Glutamatergic neuron (in vitro differentiated cells): ENCODE measurements around the gene SMIM3. TPM values are rescaled to one million over a fixed set of nuclear protein-coding genes. Genes with fewer than 3 reads are reported as not detected.
"Not testable (repeated sequence)": the region's sequence is repeated elsewhere in the genome, so short reads cannot be mapped to it uniquely, and the experiment has no call there.

Experiments used
- DNase-seq: peaks from one replicate; pipeline ENCODE4 v3.0.0; 2022
- H3K27ac Mint-ChIP-seq: one replicate; pipeline ENCODE4 v1.8.0; 2020; ENCODE audit warnings: mild to moderate bottlenecking, mixed read lengths, inconsistent platforms; ENCODE audit not compliant: unreplicated experiment
- H3K27me3 Mint-ChIP-seq: one replicate; pipeline ENCODE4 v1.8.0; 2020; ENCODE audit warnings: mild to moderate bottlenecking, moderate library complexity, mixed read lengths, inconsistent platforms; ENCODE audit not compliant: unreplicated experiment
- H3K36me3 Mint-ChIP-seq: one replicate; pipeline ENCODE4 v1.8.0; 2020; ENCODE audit warnings: mild to moderate bottlenecking, mixed read lengths, inconsistent platforms; ENCODE audit not compliant: unreplicated experiment
- H3K4me1 Mint-ChIP-seq: one replicate; pipeline ENCODE4 v1.8.0; 2020; ENCODE audit warnings: mild to moderate bottlenecking, low read depth, mixed read lengths, inconsistent platforms; ENCODE audit not compliant: unreplicated experiment
- H3K4me3 Mint-ChIP-seq: one replicate; pipeline ENCODE4 v1.8.0; 2020; ENCODE audit warnings: mild to moderate bottlenecking, mixed read lengths, inconsistent platforms; ENCODE audit not compliant: unreplicated experiment
- H3K9me3 Mint-ChIP-seq: one replicate; pipeline ENCODE4 v1.8.0; 2020; ENCODE audit warnings: mild to moderate bottlenecking, moderate library complexity, mixed read lengths, inconsistent platforms; ENCODE audit not compliant: unreplicated experiment
- CTCF ChIP-seq: fragments of 200-600 bp; sonication (generic); IDR thresholded peaks from one replicate; pipeline ENCODE4 v1.5.0; 2021; ENCODE audit not compliant: partially characterized antibody, unreplicated experiment
- total RNA-seq: library from RNA; stranded (reverse); fragmentation: NEBNext Ultra II Directional; extraction: Animal tissue kit (Norgen Biotek cat#: 25700); gene quantifications from one replicate; pipeline ENCODE4 v1.2.1, GENCODE V29; 2021; ENCODE audit not compliant: unreplicated experiment

SMIM3 gene
- total RNA-seq, 1 donor from 2014 or later = 0.51 TPM

- Mint-ChIP-seq H3K9me3 (no peaks in the 10 kb centered on the region), H3K27ac (no peak overlapping the region), H3K36me3 (peaks cover 5% of the 10 kb centered on the region), H3K4me1 (peaks cover 2% of the 10 kb centered on the region), H3K4me3 (no peak overlapping the region), H3K27me3 (no peaks in the 10 kb centered on the region)
- TF ChIP-seq CTCF = no peak
- no peak for DNase-seq
These were observed 9.1 kb downstream of the SMIM3 start for GRCh38 chr5:150787656-150788055.

DNA sequence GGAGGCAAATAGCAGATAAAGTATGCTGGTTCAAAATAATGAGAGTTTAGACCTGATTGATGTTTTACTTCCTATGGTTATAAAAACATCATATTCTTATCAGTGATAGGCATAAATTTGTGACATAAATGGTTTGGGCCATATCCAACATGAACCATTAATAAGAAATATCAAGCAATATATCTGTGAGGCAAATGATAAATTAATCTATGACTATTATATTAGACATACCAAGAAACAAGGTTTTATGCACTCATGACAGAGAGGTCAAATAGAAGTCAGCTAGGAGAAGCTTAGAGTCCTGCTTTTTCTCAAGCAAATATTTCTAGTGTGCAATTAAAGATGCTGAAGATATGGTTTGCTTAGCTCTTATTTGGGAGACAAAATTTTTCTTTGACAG, 10.4 kb downstream of the SMIM3 start:
- Mint-ChIP-seq H3K9me3 (no peaks in the 10 kb centered on the region), H3K36me3 (peaks cover 5% of the 10 kb centered on the region), H3K4me3 (no peak overlapping the region), H3K27ac (no peak overlapping the region), H3K4me1 (peaks cover 2% of the 10 kb centered on the region), H3K27me3 (peaks cover 2% of the 10 kb centered on the region)
- no peak for TF ChIP-seq CTCF
- no peak for DNase-seq

DNA sequence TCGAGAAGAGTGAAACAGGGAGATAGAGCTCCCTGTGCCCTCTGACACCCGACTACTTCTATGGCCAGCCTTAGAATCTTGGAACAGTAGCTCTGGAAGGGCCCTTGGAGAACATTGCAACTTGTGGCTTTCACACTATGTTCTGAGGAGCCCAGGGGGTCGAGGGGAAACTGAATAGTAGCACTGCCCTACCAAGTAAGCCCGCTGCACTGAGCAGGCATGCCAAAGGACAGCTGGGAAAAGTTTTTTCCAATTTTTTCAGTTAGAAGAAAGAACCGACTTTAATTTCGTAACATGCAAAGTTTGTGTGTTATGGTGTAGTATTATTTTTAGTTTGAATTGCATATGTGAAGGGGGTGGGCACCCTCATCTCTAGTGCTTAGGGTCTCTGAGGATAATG, 10.9 kb downstream of the SMIM3 start:
- TF ChIP-seq CTCF = no peak
- Mint-ChIP-seq H3K36me3 (peaks cover 5% of the 10 kb centered on the region), H3K27me3 (peaks cover 2% of the 10 kb centered on the region), H3K27ac (no peak overlapping the region), H3K4me3 (no peak overlapping the region), H3K4me1 (peaks cover 2% of the 10 kb centered on the region), H3K9me3 (no peaks in the 10 kb centered on the region)
- DNase-seq = no peak

- Mint-ChIP-seq H3K4me1 (peaks cover 2% of the 10 kb centered on the region), H3K27ac (no peak overlapping the region), H3K27me3 (peaks cover 2% of the 10 kb centered on the region), H3K4me3 (no peak overlapping the region), H3K9me3 (no peaks in the 10 kb centered on the region), H3K36me3 (peaks cover 5% of the 10 kb centered on the region)
- DNase-seq = no peak
- no peak for TF ChIP-seq CTCF
These were observed 11.5 kb downstream of the SMIM3 start for GRCh38 chr5:150789943-150790611.

DNA sequence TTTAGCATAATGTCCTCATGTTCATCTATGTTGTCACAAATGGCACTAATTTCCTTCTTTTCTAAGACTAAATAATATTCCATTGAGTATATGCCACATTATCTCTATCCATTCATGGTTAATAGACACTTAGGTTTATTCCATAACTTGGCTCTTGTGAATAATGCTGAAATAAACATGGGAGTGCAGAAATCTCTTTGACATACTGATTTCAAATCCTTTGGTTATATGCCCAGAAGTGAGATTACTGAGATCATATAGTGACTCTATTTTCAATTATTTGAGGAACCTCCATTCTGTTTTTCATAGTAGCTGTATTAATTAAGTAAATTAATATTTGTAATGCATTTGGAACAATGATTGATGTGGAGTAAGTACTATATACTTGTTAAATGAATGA, 13.0 kb downstream of the SMIM3 start:
- no peak for DNase-seq
- Mint-ChIP-seq H3K27ac (no peak overlapping the region), H3K4me1 (peaks cover 2% of the 10 kb centered on the region), H3K9me3 (no peaks in the 10 kb centered on the region), H3K4me3 (no peak overlapping the region), H3K36me3 (no peaks in the 10 kb centered on the region), H3K27me3 (peaks cover 2% of the 10 kb centered on the region)
- TF ChIP-seq CTCF = no peak

- H3K4me1 Mint-ChIP-seq, H3K27ac Mint-ChIP-seq, H3K4me3 Mint-ChIP-seq, DNase-seq, H3K36me3 Mint-ChIP-seq, H3K27me3 Mint-ChIP-seq, H3K9me3 Mint-ChIP-seq: not testable (repeated sequence)
These were observed 14.9 kb downstream of the SMIM3 start for GRCh38 chr5:150793423-150793888.
